ENCODE results near the gene CDT1. TPM values are rescaled to one million over a fixed set of nuclear protein-coding genes. Genes with fewer than 3 reads are reported as not detected.

Gene CDT1
- total RNA-seq, 1 donor from 2014 or later: 10.8 TPM

DNA sequence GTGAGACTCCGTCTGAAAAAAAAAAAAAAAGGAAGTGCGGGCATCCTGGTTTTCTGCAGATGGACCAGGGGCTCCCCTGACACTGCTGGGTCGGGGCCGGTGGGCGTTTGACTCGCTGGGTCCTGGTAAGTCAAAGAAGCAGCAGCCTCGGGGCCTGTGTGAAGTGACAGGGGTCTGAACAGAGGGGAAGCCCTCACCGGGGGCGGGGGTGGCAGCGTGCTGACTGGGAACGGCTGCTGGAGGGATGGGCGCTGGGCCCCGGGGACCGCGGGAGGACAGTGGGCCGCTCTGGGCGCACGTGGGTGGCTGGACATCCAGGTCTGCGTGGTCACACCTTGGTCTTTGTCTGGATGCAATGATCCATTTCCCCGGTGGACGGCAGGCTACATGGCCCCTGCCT lies 45.0 kb downstream of the CDT1 start:
- no peaks in the 10 kb centered on the region for H3K4me1 ChIP-seq
- no peak overlapping the region for H3K27ac ChIP-seq
- no peaks in the 10 kb centered on the region for H3K27me3 ChIP-seq
- DNase-seq (ENCODE audit: extremely low spot score in 2 of 2): no peak
- no peaks in the 10 kb centered on the region for H3K36me3 ChIP-seq
- TF ChIP-seq POLR2AphosphoS5 (IDR thresholded peaks at IDR 0.05; ENCODE audit: insufficient read depth in 1 of 2, low read depth in 1 of 2) (no peak), POLR2A (IDR thresholded peaks at IDR 0.05) (no peak)
- TF ChIP-seq, protein P1, sequence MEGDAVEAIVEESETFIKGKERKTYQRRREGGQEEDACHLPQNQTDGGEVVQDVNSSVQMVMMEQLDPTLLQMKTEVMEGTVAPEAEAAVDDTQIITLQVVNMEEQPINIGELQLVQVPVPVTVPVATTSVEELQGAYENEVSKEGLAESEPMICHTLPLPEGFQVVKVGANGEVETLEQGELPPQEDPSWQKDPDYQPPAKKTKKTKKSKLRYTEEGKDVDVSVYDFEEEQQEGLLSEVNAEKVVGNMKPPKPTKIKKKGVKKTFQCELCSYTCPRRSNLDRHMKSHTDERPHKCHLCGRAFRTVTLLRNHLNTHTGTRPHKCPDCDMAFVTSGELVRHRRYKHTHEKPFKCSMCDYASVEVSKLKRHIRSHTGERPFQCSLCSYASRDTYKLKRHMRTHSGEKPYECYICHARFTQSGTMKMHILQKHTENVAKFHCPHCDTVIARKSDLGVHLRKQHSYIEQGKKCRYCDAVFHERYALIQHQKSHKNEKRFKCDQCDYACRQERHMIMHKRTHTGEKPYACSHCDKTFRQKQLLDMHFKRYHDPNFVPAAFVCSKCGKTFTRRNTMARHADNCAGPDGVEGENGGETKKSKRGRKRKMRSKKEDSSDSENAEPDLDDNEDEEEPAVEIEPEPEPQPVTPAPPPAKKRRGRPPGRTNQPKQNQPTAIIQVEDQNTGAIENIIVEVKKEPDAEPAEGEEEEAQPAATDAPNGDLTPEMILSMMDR (IDR thresholded peaks at IDR 0.05): no peak
- H3K9me3 ChIP-seq: no peaks in the 10 kb centered on the region
- H3K4me3 ChIP-seq: no peak overlapping the region
- intact Hi-C loops (cut with DNase I): no loop called here

DNA sequence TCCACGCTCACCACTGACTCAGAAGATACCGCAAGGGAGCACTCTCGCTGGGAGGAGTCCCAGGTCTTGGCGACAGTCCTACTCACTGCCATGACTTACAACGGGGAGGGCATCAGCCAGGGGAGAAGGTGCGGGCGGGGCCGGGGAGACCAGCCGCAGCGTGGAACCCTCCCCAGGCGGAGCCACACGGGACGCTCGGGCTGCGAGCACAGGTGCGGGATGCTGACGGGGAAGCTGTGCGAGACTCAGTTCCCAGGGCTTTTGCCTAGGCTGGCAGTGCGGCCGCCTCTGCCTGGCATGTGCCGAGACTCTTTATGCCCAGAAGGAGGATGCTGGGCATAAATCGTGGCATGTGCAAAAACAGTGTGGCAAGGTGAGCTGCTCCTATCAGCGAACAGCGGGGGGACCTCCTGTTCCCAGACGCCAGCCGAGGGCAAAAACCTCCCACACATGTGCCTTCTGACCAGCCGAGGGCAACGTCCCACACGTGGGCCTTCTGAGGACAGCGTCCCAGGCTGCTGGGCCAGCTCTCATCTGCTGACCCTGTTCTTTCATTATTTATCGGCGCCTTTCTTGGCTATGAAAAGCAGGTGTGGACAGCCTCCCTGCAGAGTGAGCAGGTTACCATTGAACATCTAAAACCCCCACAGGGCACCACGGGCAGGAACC lies 47.1 kb downstream of the CDT1 start:
- Histone ChIP-seq H3K27ac (no peak overlapping the region), H3K4me3 (no peak overlapping the region), H3K27me3 (no peaks in the 10 kb centered on the region), H3K9me3 (no peaks in the 10 kb centered on the region), H3K4me1 (peaks cover 15% of the 10 kb centered on the region), H3K36me3 (no peaks in the 10 kb centered on the region)
- no peak for DNase-seq (ENCODE audit: extremely low spot score in 2 of 2)
- no peak for TF ChIP-seq POLR2AphosphoS5 (IDR thresholded peaks at IDR 0.05; ENCODE audit: insufficient read depth in 1 of 2, low read depth in 1 of 2)
- no peak for TF ChIP-seq POLR2A (IDR thresholded peaks at IDR 0.05)
- TF ChIP-seq, protein P1 (IDR thresholded peaks at IDR 0.05): no peak
- intact Hi-C loops (cut with DNase I): loop anchor here (5.0 kb wide), 1 partner anchor 33 kb away; no protein-coding TSS in a partner anchor

DNA sequence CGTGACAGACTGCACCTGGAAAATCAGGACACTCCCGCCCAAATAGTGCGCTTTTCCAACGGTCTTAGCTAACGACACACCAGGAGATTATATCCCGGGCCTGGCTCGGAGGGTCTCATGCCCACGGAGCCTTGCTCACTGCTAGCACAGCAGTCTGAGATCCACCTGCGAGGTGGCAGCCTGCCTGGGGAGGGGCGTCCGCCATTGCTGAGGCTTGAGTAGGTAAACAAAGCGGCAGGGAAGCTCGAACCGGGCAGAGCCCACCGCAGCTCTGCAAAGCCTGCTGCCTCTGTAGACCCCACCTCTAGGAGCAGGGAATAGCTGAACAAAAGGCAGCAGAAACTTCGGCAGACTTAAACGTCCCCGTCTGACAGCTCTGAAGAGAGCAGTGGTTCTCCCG lies 48.0 kb downstream of the CDT1 start:
- intact Hi-C loops (cut with DNase I): loop anchor here (5.0 kb wide), 1 partner anchor 34 kb away; no protein-coding TSS in a partner anchor
- no peak overlapping the region for H3K27ac ChIP-seq
- no peaks in the 10 kb centered on the region for H3K9me3 ChIP-seq
- H3K36me3 ChIP-seq: no peaks in the 10 kb centered on the region
- H3K4me3 ChIP-seq: no peak overlapping the region
- no peak for DNase-seq (ENCODE audit: extremely low spot score in 2 of 2)
- peaks cover 25% of the 10 kb centered on the region for H3K4me1 ChIP-seq
- TF ChIP-seq, protein P1 (IDR thresholded peaks at IDR 0.05): no peak
- TF ChIP-seq POLR2A (IDR thresholded peaks at IDR 0.05): no peak
- TF ChIP-seq POLR2AphosphoS5 (IDR thresholded peaks at IDR 0.05; ENCODE audit: insufficient read depth in 1 of 2, low read depth in 1 of 2): no peak
- H3K27me3 ChIP-seq: no peaks in the 10 kb centered on the region

DNA sequence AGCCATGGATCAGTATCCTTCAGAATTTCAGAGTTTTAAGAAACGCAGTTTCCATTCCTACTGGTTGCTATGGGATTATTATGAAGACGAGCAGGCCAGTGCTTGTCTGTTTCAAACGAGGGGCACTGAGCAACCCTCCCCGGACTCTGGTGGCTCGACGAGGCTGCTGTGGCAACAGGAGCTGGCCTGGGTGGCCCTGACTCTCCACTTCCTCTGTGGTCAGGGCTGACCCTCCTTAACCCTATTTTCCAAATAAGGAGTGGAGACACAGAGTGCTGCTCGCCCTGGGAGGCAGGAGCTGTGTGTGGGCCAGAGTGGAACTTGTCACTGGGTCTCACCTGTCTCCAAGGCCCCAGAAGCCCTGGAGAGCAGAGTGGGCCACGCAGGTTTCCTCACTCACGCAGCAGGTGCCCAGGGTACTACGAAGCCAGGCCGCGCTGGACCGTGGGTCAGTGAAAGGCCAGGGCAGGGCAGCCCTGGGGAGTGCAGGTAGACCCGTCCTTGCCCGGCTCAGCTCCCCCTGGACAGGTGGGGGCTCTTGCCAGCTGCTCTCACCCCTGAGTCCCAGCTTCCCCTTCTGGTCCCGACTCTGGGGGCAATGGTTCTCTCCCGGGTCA lies 49.8 kb downstream of the CDT1 start:
- intact Hi-C loops (cut with DNase I): loop anchor here (5.0 kb wide), 1 partner anchor 36 kb away; no protein-coding TSS in a partner anchor
- Histone ChIP-seq H3K4me3 (no peak overlapping the region), H3K27me3 (no peaks in the 10 kb centered on the region), H3K27ac (no peak overlapping the region), H3K36me3 (peaks cover 0 to under 1% of the 10 kb centered on the region in 2 donors), H3K9me3 (no peaks in the 10 kb centered on the region), H3K4me1 (peaks cover 34% of the 10 kb centered on the region)
- no peak for DNase-seq (ENCODE audit: extremely low spot score in 2 of 2)
- TF ChIP-seq POLR2A (IDR thresholded peaks at IDR 0.05) (no peak), POLR2AphosphoS5 (IDR thresholded peaks at IDR 0.05; ENCODE audit: insufficient read depth in 1 of 2, low read depth in 1 of 2) (no peak)
- TF ChIP-seq, protein P1 (IDR thresholded peaks at IDR 0.05): no peak

All from vagina (tissue), 2 donors.